HG03442 (cell line): ENCODE results near the gene CMTM3.
"Not testable (repeated sequence)": the region's sequence is repeated elsewhere in the genome, so short reads cannot be mapped to it uniquely, and the experiment has no call there.

Experiments
- ATAC-seq: cut with Tn5 transposase; IDR thresholded peaks from one replicate; pipeline ENCODE4 v1.9.1; 2021; ENCODE audit warnings: mild to moderate bottlenecking, moderate library complexity; ENCODE audit not compliant: unreplicated experiment

The CMTM3 gene

GRCh38 chr16:66581246-66581952, 23.1 kb upstream of the CMTM3 start:
- ATAC-seq: no peak

- ATAC-seq: no peak
Observed at GRCh38 chr16:66585481-66586239, 18.8 kb upstream of the CMTM3 start.

- no peak for ATAC-seq
Observed at GRCh38 chr16:66587881-66588600, 16.5 kb upstream of the CMTM3 start.

GRCh38 chr16:66588981-66589713, 15.4 kb upstream of the CMTM3 start:
- peak; percentile 71 for ATAC-seq

- ATAC-seq: peak; percentile 56
Observed at GRCh38 chr16:66590322-66590721, 14.2 kb upstream of the CMTM3 start.

- no peak for ATAC-seq
Observed at GRCh38 chr16:66591018-66591417, 13.5 kb upstream of the CMTM3 start.

- no peak for ATAC-seq
Observed at GRCh38 chr16:66592241-66592640, 12.3 kb upstream of the CMTM3 start.

GRCh38 chr16:66592814-66593213, 11.7 kb upstream of the CMTM3 start:
- ATAC-seq: no peak

- ATAC-seq: no peak
Observed at GRCh38 chr16:66594739-66595138, 9.8 kb upstream of the CMTM3 start.

- not testable (repeated sequence) for ATAC-seq
Observed at GRCh38 chr16:66596559-66596958, 7.9 kb upstream of the CMTM3 start.

- ATAC-seq: no peak
Observed at GRCh38 chr16:66596986-66597848, 7.3 kb upstream of the CMTM3 start.

GRCh38 chr16:66598111-66598510, 6.4 kb upstream of the CMTM3 start:
- no peak for ATAC-seq

GRCh38 chr16:66599726-66600125, 4.8 kb upstream of the CMTM3 start:
- no peak for ATAC-seq

GRCh38 chr16:66600477-66600876, 4.0 kb upstream of the CMTM3 start:
- no peak for ATAC-seq

GRCh38 chr16:66601471-66601870, 3.0 kb upstream of the CMTM3 start:
- no peak for ATAC-seq

GRCh38 chr16:66603537-66604375, 748 bp upstream of the CMTM3 start:
- ATAC-seq: no peak

- peak; percentile 3 for ATAC-seq
Observed at GRCh38 chr16:66605177-66605978, 874 bp downstream of the CMTM3 start.

GRCh38 chr16:66605979-66606751, 1.7 kb downstream of the CMTM3 start:
- ATAC-seq: peak; percentile 55
